H1 (cell line): Measurements from ENCODE around the gene SLC38A1. TPM values are rescaled to one million over a fixed set of nuclear protein-coding genes. Genes with fewer than 3 reads are reported as not detected.

Experiments used
- CTCF ChIA-PET: fragments of 300-600 bp; sonication (Branson Sonifier 250); formaldehyde crosslinking; loops from one replicate; lab custom pipeline; 2021; ENCODE audit not compliant: partially characterized antibody; lab: Charles Lee
- POLR2A ChIA-PET: fragments of 300-600 bp; sonication (Branson Sonifier 250); formaldehyde crosslinking; loops from one replicate; lab custom pipeline; 2021; ENCODE audit warnings: inconsistent platforms; ENCODE audit not compliant: partially characterized antibody; lab: Charles Lee
- DNase-seq, 2 experiments: peaks; one replicate each; pipeline versions ENCODE4 v3.0.0 to v3.0.0-alpha.2; 2010 to 2022; ENCODE audit warnings: low spot score in 2 of 2, low read depth in 1 of 2, mixed read lengths in 1 of 2
- FAIRE-seq: peaks from 2 replicates; lab custom pipeline; 2011; peaks lifted over from hg19 to GRCh38; lab: Jason Lieb, UNC
- H2AFZ ChIP-seq: 2 replicates; pipeline ENCODE4 v1.8.1; 2012; ENCODE audit warnings: low read length, inconsistent platforms
- H2AK5ac ChIP-seq: 2 replicates; pipeline ENCODE4 v1.6.1; 2013; ENCODE audit warnings: low read depth, low read length
- H2BK120ac ChIP-seq: replicated peaks from 2 replicates; pipeline ENCODE3; 2013; ENCODE audit warnings: low read depth, low read length, inconsistent platforms
- H2BK12ac ChIP-seq: 2 replicates; pipeline ENCODE4 v1.6.1; 2013; ENCODE audit warnings: low read depth, low read length
- H2BK15ac ChIP-seq: 2 replicates; pipeline ENCODE4 v1.6.1; 2013; ENCODE audit warnings: low read length
- H2BK20ac ChIP-seq: 2 replicates; pipeline ENCODE4 v1.6.1; 2013; ENCODE audit warnings: low read length
- H2BK5ac ChIP-seq: 2 replicates; pipeline ENCODE4 v1.6.1; 2013; ENCODE audit warnings: low read depth, low read length
- H3K14ac ChIP-seq: 2 replicates; pipeline ENCODE4 v1.6.1; 2013; ENCODE audit warnings: inconsistent platforms; ENCODE audit not compliant: insufficient read length
- H3K18ac ChIP-seq: 2 replicates; pipeline ENCODE4 v1.6.1; 2013; ENCODE audit warnings: low read length; ENCODE audit errors: extremely low read depth
- H3K23ac ChIP-seq: 2 replicates; pipeline ENCODE4 v1.6.1; 2013; ENCODE audit warnings: inconsistent platforms; ENCODE audit not compliant: insufficient read length
- H3K23me2 ChIP-seq: 2 replicates; pipeline ENCODE4 v1.6.1; 2013; ENCODE audit warnings: low read depth, low read length
- H3K27ac ChIP-seq: 2 replicates; pipeline ENCODE4 v1.6.1; 2011; ENCODE audit warnings: low read depth, low read length, inconsistent platforms
- H3K27me3 ChIP-seq, 4 experiments: replicated peaks in 1 of 4; 1 replicate in 1 of 4; 2 replicates in 3 of 4; pipeline versions ENCODE4 v1.6.1 to v1.8.1; 2011 to 2013; ENCODE audit warnings: low read length in 3 of 4, mild to moderate bottlenecking in 3 of 4, inconsistent platforms in 2 of 4, mixed read lengths in 2 of 4, moderate library complexity in 1 of 4; ENCODE audit not compliant: control insufficient read depth in 3 of 4, insufficient read depth in 3 of 4; ENCODE audit errors: extremely low read depth in 1 of 4
- H3K36me3 ChIP-seq, 4 experiments: 2 replicates each; pipeline versions ENCODE4 v1.6.1 to v1.8.1; 2011 to 2013; ENCODE audit warnings: mild to moderate bottlenecking in 4 of 4, low read length in 3 of 4, moderate library complexity in 2 of 4, control low read depth in 1 of 4, inconsistent platforms in 1 of 4; ENCODE audit not compliant: insufficient read depth in 4 of 4, control insufficient read depth in 2 of 4
- H3K4ac ChIP-seq: replicated peaks from 2 replicates; pipeline ENCODE3; 2013; ENCODE audit warnings: low read length, low read depth, mixed read lengths, inconsistent platforms; ENCODE audit not compliant: insufficient read length
- H3K4me1 ChIP-seq, 4 experiments: replicated peaks in 1 of 4; 1 replicate in 1 of 4; 2 replicates in 3 of 4; pipeline versions ENCODE4 v1.6.1 to v1.8.1; 2011 to 2013; ENCODE audit warnings: low read length in 3 of 4, inconsistent platforms in 2 of 4, mixed read lengths in 1 of 4; ENCODE audit not compliant: insufficient read depth in 4 of 4, control insufficient read depth in 3 of 4
- H3K4me2 ChIP-seq, 2 experiments: 2 replicates each; pipeline versions ENCODE4 v1.6.1 to v1.8.1; 2011 to 2013; ENCODE audit warnings: low read depth in 2 of 2, low read length in 2 of 2, control low read depth in 1 of 2, inconsistent platforms in 1 of 2, mild to moderate bottlenecking in 1 of 2; ENCODE audit not compliant: insufficient read depth in 1 of 2
- H3K4me3 ChIP-seq, 4 experiments: fragments of 200-600, 300-600 bp in 1 of 4; sonication (generic), shearing (Covaris generic), sonication (Bioruptor Twin) in 1 of 4; 2 replicates each; pipeline versions ENCODE4 v1.5.1 to v1.8.1; 2011 to 2016; ENCODE audit warnings: low read length in 4 of 4, low read depth in 3 of 4, control low read depth in 2 of 4, inconsistent platforms in 2 of 4, mild to moderate bottlenecking in 2 of 4, mixed read lengths in 1 of 4, moderate library complexity in 1 of 4; ENCODE audit not compliant: insufficient read depth in 2 of 4; ENCODE audit errors: extremely low read depth in 1 of 4
- H3K56ac ChIP-seq: replicated peaks from 2 replicates; pipeline ENCODE3; 2013; ENCODE audit warnings: low read depth, mild to moderate bottlenecking, mixed read lengths, low read length, inconsistent platforms; ENCODE audit not compliant: insufficient read length
- H3K79me1 ChIP-seq: 2 replicates; pipeline ENCODE4 v1.6.1; 2013; ENCODE audit warnings: low read depth, low read length, control low read depth
- H3K79me2 ChIP-seq, 2 experiments: 2 replicates each; pipeline versions ENCODE4 v1.6.1 to v1.8.1; 2012 to 2013; ENCODE audit warnings: low read length in 2 of 2, mild to moderate bottlenecking in 2 of 2, inconsistent platforms in 1 of 2; ENCODE audit not compliant: insufficient read depth in 2 of 2, control insufficient read depth in 1 of 2
- H3K9ac ChIP-seq, 4 experiments: replicated peaks in 1 of 4; 1 replicate in 1 of 4; 2 replicates in 3 of 4; pipeline versions ENCODE4 v1.6.1 to v1.8.1; 2011 to 2013; ENCODE audit warnings: low read depth in 3 of 4, low read length in 3 of 4, control low read depth in 2 of 4, mild to moderate bottlenecking in 2 of 4, moderate library complexity in 2 of 4, inconsistent platforms in 1 of 4; ENCODE audit errors: extremely low read depth in 1 of 4
- H3K9me3 ChIP-seq, 2 experiments: 2 replicates each; pipeline versions ENCODE4 v1.6.1 to v1.8.1; 2012 to 2013; ENCODE audit warnings: mild to moderate bottlenecking in 2 of 2, moderate library complexity in 2 of 2, control low read depth in 1 of 2, inconsistent platforms in 1 of 2, low read depth in 1 of 2, low read length in 1 of 2, mixed read lengths in 1 of 2; ENCODE audit not compliant: insufficient read depth in 2 of 2
- H4K20me1 ChIP-seq, 2 experiments: replicated peaks in 1 of 2; 2 replicates each; pipeline versions ENCODE3 to v1.8.1; 2011 to 2013; ENCODE audit warnings: inconsistent platforms in 2 of 2, low read length in 2 of 2, mild to moderate bottlenecking in 1 of 2; ENCODE audit not compliant: insufficient read depth in 2 of 2, control insufficient read depth in 1 of 2
- H4K5ac ChIP-seq: 2 replicates; pipeline ENCODE4 v1.6.1; 2013; ENCODE audit warnings: low read length, low read depth, mixed read lengths, inconsistent platforms; ENCODE audit not compliant: insufficient read length
- H4K8ac ChIP-seq: 2 replicates; pipeline ENCODE4 v1.8.0; 2013; ENCODE audit warnings: mild to moderate bottlenecking, moderate library complexity, low read length, inconsistent platforms; ENCODE audit not compliant: insufficient read depth; ENCODE audit errors: extremely low read depth
- H4K91ac ChIP-seq: replicated peaks from 2 replicates; pipeline ENCODE3; 2013; ENCODE audit warnings: low read length, mixed read lengths, inconsistent platforms; ENCODE audit not compliant: insufficient read length
- ASH2L ChIP-seq: fragments of 200-600, 300-600 bp; sonication (generic); IDR thresholded peaks from one replicate; pipeline ENCODE4 v1.7.1; 2017; ENCODE audit warnings: low read length
- BRCA1 ChIP-seq: IDR thresholded peaks from 2 replicates; pipeline ENCODE4 v1.6.1; 2012; ENCODE audit warnings: low read depth, low read length, improper control_type of control experiment
- E2F6 ChIP-seq: IDR thresholded peaks from 2 replicates; pipeline ENCODE4 v1.6.1; 2012; ENCODE audit warnings: inconsistent platforms
- EGR1 ChIP-seq: IDR thresholded peaks from 2 replicates; pipeline ENCODE4 v1.6.1; 2011; ENCODE audit warnings: low read depth, low read length, borderline replicate concordance
- GTF2F1 ChIP-seq: IDR thresholded peaks from 2 replicates; pipeline ENCODE4 v1.6.1; 2012; ENCODE audit warnings: low read depth, low read length, improper control_type of control experiment, borderline replicate concordance
- HDAC6 ChIP-seq: IDR thresholded peaks from one replicate; pipeline ENCODE4 v1.7.1; 2012; ENCODE audit warnings: low read depth, mild to moderate bottlenecking, inconsistent platforms, low read length, moderate library complexity
- KDM1A ChIP-seq: fragments of 200-600, 300-600 bp; sonication (generic); IDR thresholded peaks from 2 replicates; pipeline ENCODE4 v1.7.1; 2016; ENCODE audit warnings: mild to moderate bottlenecking, low read length, borderline replicate concordance
- NRF1 ChIP-seq: IDR thresholded peaks from 2 replicates; pipeline ENCODE4 v1.6.1; 2011; ENCODE audit warnings: mild to moderate bottlenecking, low read depth, low read length, improper control_type of control experiment
- POLR2AphosphoS5 ChIP-seq: IDR thresholded peaks from 2 replicates; pipeline ENCODE4 v1.6.1; 2011; ENCODE audit warnings: low read depth, low read length
- RBBP5 ChIP-seq: IDR thresholded peaks from 2 replicates; pipeline ENCODE4 v1.7.1; 2012; ENCODE audit warnings: low read depth, mild to moderate bottlenecking, inconsistent platforms, low read length, moderate library complexity, borderline replicate concordance
- RFX5 ChIP-seq: IDR thresholded peaks from 2 replicates; pipeline ENCODE4 v1.6.1; 2011; ENCODE audit warnings: low read depth, low read length, improper control_type of control experiment, borderline replicate concordance
- RNF2 ChIP-seq: fragments of 200-900, 300-1000 bp; sonication (generic); IDR thresholded peaks from 2 replicates; pipeline ENCODE4 v1.7.1; 2016; ENCODE audit warnings: borderline replicate concordance, low read depth, mild to moderate bottlenecking, antibody characterized with exemption, low read length; ENCODE audit not compliant: poor library complexity, severe bottlenecking; ENCODE audit errors: missing control alignments
- TEAD4 ChIP-seq: IDR thresholded peaks from 2 replicates; pipeline ENCODE4 v1.6.1; 2012; ENCODE audit warnings: low read depth, low read length, inconsistent platforms, mixed read lengths
- WGBS, 2 experiments: shearing (Covaris generic) in 1 of 2; methylation state at CpG; one replicate each; pipeline versions ENCODE4 v1.1.6 to v1.1.7; 2013 to 2015; ENCODE audit warnings: low lambda C conversion rate in 2 of 2, mixed read lengths in 2 of 2, inconsistent platforms in 1 of 2, low coverage in 1 of 2, missing lambda C conversion rate in 1 of 2; ENCODE audit not compliant: insufficient replicate concordance in 2 of 2, insufficient coverage in 1 of 2, insufficient read length in 1 of 2; ENCODE audit errors: extremely low coverage in 1 of 2, missing lambda C conversion rate in 1 of 2; 5-methylcytosine and 5-hydroxymethylcytosine counted together
- polyA plus RNA-seq, 7 experiments: library from polyadenylated mRNA; depleted of rRNA in 3 of 7; stranded (reverse) in 5 of 7; unstranded in 2 of 7; fragments of >200 nt in 5 of 7; fragments of 200-250 nt in 2 of 7; gene quantifications; 1 replicate in 5 of 7; 2 replicates in 1 of 7; 4 replicates in 1 of 7; pipeline versions ENCODE4 v1.2.1 to v1.2.3, GENCODE V29; 2011 to 2013; ENCODE audit warnings: missing spikeins in 2 of 7, mixed read lengths in 2 of 7
- total RNA-seq: library from RNA; stranded (reverse); fragmentation: NEBNext Ultra II Directional; extraction: Animal tissue kit (Norgen Biotek cat#: 25700); gene quantifications from 2 replicates; pipeline ENCODE4 v1.2.1, GENCODE V29; 2021

The SLC38A1 gene
- total and polyA plus RNA-seq, 2 of the 8 experiments (the other 6 are each of a cell fraction or from before 2014, with no cell fraction given), result 83.4 to 242 TPM

GRCh38 chr12:46148327-46149078 lies 120.3 kb downstream of the SLC38A1 start:
- H3K36me3 ChIP-seq, result no peaks in the 10 kb centered on the region

More at GRCh38 chr12:46148327-46149078, 120.3 kb downstream of the SLC38A1 start:
- Histone ChIP-seq H3K4ac (no peak overlapping the region), H2AK5ac (no peak overlapping the region), H3K79me2 (no peaks in the 10 kb centered on the region), H4K91ac (no peak overlapping the region), H3K4me1 (no peaks in the 10 kb centered on the region), H4K5ac (no peak overlapping the region), H2BK5ac (no peak overlapping the region), H2BK20ac (no peak overlapping the region), H3K4me3 (no peak overlapping the region), H3K23ac (no peak overlapping the region), H2BK12ac (no peak overlapping the region), H3K79me1 (no peaks in the 10 kb centered on the region), H2BK15ac (no peak overlapping the region), H3K23me2 (no peaks in the 10 kb centered on the region), H2BK120ac (no peak overlapping the region), H3K9me3 (no peaks in the 10 kb centered on the region), H2AFZ (no peak overlapping the region), H3K9ac (no peak overlapping the region), H3K14ac (no peak overlapping the region), H3K18ac (no peak overlapping the region), H4K8ac (no peak overlapping the region), H3K27me3 (0 out of 7 replicates have a peak, but pooled peaks cover 0 to 2% (median 0%) of the 10 kb centered on the region in 4 experiments), H3K27ac (no peak overlapping the region), H3K4me2 (no peak overlapping the region), H3K56ac (no peak overlapping the region), H4K20me1 (no peaks in the 10 kb centered on the region)
- no peak for DNase-seq
- FAIRE-seq, result no peak
- ChIA-PET POLR2A (no interaction called here), CTCF (no interaction called here)
- 95% methylated on average over 5 of the region's 5 CpGs; no CpG with 5 or more reads in 1 of the 2 experiments for WGBS, 2 experiments
- TF ChIP-seq RNF2, result no peak
- no peak for TF ChIP-seq RBBP5
- TF ChIP-seq KDM1A, result no peak
- TF ChIP-seq HDAC6, result no peak
- TF ChIP-seq E2F6, result no peak
- no peak for TF ChIP-seq ASH2L
- no peak for TF ChIP-seq BRCA1
- no peak for TF ChIP-seq EGR1
- TF ChIP-seq NRF1, result no peak
- TF ChIP-seq RFX5, result no peak
- no peak for TF ChIP-seq POLR2AphosphoS5
- no peak for TF ChIP-seq GTF2F1
- no peak for TF ChIP-seq TEAD4
- TF ChIP-seq, all 59 proteins: peak for 0
